Measurements from ENCODE around the gene BCL7B.

The BCL7B gene

DNA sequence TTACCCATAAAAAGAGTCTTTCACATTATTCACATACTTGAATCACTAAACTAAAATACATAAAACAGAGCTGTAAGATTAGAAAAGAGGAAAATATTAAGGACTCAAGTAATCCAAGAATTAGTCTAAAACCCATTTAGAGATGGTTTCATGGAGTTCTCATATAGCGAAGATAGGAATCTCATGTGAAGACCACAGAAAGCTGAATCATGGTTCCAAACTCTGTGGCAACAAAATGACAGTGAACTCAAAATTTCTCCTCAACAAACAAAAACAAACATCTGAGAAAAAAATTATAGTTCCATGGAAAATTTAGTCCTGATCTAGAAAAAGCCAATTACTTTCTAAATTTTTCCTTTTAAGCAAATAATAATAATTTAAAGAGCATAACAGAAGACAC is 70.0 kb downstream of the BCL7B start:
- no peak for DNase-seq
